Activated B cell treated with CpG ODN at 0.5 μM for 24 hours (primary cell): ENCODE measurements around the gene CNNM2. TPM values are rescaled to one million over a fixed set of nuclear protein-coding genes. Genes with fewer than 3 reads are reported as not detected.

Experiments
- ATAC-seq: fragments of 200-7000 bp; cut with Tn5 transposase; one replicate; pipeline ENCODE4 v1.10.0; 2021; ENCODE audit warnings: low read depth, mild to moderate bottlenecking, moderate library complexity
- CTCF ChIA-PET: fragments of 350-600 bp; sonication (Branson Sonifier 250); formaldehyde crosslinking; loops from one replicate; lab custom pipeline; 2021; ENCODE audit warnings: antibody characterized with exemption; lab: Charles Lee
- POLR2A ChIA-PET: fragments of 350-600 bp; sonication (Branson Sonifier 250); formaldehyde crosslinking; loops from one replicate; lab custom pipeline; 2021; ENCODE audit warnings: antibody characterized with exemption; lab: Charles Lee
- DNase-seq: peaks from one replicate; pipeline ENCODE4 v3.0.0; 2022
- H3K27ac Mint-ChIP-seq: one replicate; pipeline ENCODE4 v1.8.0; 2020; ENCODE audit warnings: mixed read lengths
- H3K27me3 Mint-ChIP-seq: one replicate; pipeline ENCODE4 v1.8.0; 2021; ENCODE audit warnings: mixed read lengths
- H3K36me3 Mint-ChIP-seq: one replicate; pipeline ENCODE4 v1.8.0; 2021; ENCODE audit warnings: low read depth, mixed read lengths
- H3K4me1 Mint-ChIP-seq: one replicate; pipeline ENCODE4 v1.8.0; 2021; ENCODE audit warnings: mixed read lengths
- H3K4me3 Mint-ChIP-seq: one replicate; pipeline ENCODE4 v1.8.0; 2020; ENCODE audit warnings: mild to moderate bottlenecking, mixed read lengths
- H3K9me3 Mint-ChIP-seq: one replicate; pipeline ENCODE4 v1.8.0; 2020; ENCODE audit warnings: mixed read lengths
- intact Hi-C: fragments of 100-400 bp; cut with micrococcal nuclease; formaldehyde crosslinking; loops from one replicate; pipeline ENCODE4 v1.15.1; 2024
- total RNA-seq: library from RNA; stranded (reverse); gene quantifications from 2 replicates; pipeline ENCODE4 v1.2.3, GENCODE V29; 2022
- TF ChIP-seq, protein P1 (sequence below): fragments of 200-600 bp; IDR thresholded peaks from one replicate; pipeline ENCODE4 v1.8.0; 2022; ENCODE audit warnings: antibody characterized with exemption, mild to moderate bottlenecking

The CNNM2 gene
- total RNA-seq, 1 donor from 2014 or later: 7.3 TPM

GRCh38 chr10:102894466-102895213 lies 23.5 kb upstream of the CNNM2 start:
- no peak overlapping the region for H3K4me3 Mint-ChIP-seq
- TF ChIP-seq, protein P1, sequence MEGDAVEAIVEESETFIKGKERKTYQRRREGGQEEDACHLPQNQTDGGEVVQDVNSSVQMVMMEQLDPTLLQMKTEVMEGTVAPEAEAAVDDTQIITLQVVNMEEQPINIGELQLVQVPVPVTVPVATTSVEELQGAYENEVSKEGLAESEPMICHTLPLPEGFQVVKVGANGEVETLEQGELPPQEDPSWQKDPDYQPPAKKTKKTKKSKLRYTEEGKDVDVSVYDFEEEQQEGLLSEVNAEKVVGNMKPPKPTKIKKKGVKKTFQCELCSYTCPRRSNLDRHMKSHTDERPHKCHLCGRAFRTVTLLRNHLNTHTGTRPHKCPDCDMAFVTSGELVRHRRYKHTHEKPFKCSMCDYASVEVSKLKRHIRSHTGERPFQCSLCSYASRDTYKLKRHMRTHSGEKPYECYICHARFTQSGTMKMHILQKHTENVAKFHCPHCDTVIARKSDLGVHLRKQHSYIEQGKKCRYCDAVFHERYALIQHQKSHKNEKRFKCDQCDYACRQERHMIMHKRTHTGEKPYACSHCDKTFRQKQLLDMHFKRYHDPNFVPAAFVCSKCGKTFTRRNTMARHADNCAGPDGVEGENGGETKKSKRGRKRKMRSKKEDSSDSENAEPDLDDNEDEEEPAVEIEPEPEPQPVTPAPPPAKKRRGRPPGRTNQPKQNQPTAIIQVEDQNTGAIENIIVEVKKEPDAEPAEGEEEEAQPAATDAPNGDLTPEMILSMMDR: no peak
- intact Hi-C loops: no loop called here
- H3K27ac Mint-ChIP-seq: no peak overlapping the region
- H3K27me3 Mint-ChIP-seq: no peaks in the 10 kb centered on the region
- DNase-seq (no peak), ATAC-seq (no peak)
- H3K4me1 Mint-ChIP-seq: no peaks in the 10 kb centered on the region
- no peaks in the 10 kb centered on the region for H3K36me3 Mint-ChIP-seq
- CTCF ChIA-PET: interaction anchor here (0.7 kb wide), 1 partner anchor 190 kb away, joined by 6 read pairs; no protein-coding TSS in a partner anchor
- POLR2A ChIA-PET: no interaction called here
- H3K9me3 Mint-ChIP-seq: no peaks in the 10 kb centered on the region

- no peaks in the 10 kb centered on the region for H3K36me3 Mint-ChIP-seq
- intact Hi-C loops: loop anchor here (2.0 kb wide), 1 partner anchor 147 kb away; no protein-coding TSS in a partner anchor
- TF ChIP-seq, protein P1: no peak
- ATAC-seq (no peak), DNase-seq (no peak)
- H3K27me3 Mint-ChIP-seq: no peaks in the 10 kb centered on the region
- ChIA-PET POLR2A (no interaction called here), CTCF (interaction anchor here (3.5 kb wide), 1 partner anchor 65 kb away, joined by 21 read pairs; the partner anchor contains the start of gene CYP17A1)
- H3K27ac Mint-ChIP-seq: no peak overlapping the region
- no peak overlapping the region for H3K4me3 Mint-ChIP-seq
- no peaks in the 10 kb centered on the region for H3K9me3 Mint-ChIP-seq
- H3K4me1 Mint-ChIP-seq: no peaks in the 10 kb centered on the region
These were observed 18.1 kb upstream of the CNNM2 start for GRCh38 chr10:102900006-102900405.

DNA sequence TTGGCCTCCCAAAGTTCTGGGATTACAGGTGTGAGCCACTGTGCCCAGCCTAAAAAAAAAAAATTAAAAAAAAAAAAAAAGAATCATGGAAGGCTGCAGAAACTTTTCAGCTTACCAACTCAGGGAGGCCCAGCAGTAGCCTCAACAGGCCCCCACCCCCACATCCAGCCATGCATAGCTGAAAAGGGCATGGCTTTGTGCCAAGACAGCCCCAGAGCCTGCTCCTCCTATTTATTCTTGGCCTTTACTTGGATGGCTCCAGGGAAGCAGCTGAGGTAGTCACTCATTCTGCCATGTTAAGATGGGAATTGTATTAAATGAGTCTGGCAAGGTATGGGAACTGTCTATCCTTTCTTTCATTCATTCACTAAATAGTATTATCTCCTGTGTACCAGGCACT lies 13.7 kb upstream of the CNNM2 start:
- DNase-seq (no peak), ATAC-seq (no peak)
- no peaks in the 10 kb centered on the region for H3K4me1 Mint-ChIP-seq
- intact Hi-C loops: no loop called here
- H3K36me3 Mint-ChIP-seq: no peaks in the 10 kb centered on the region
- no peak overlapping the region for H3K27ac Mint-ChIP-seq
- ChIA-PET CTCF (no interaction called here), POLR2A (interaction anchor here (0.7 kb wide), 1 partner anchor 452 kb away, joined by 3 read pairs; no protein-coding TSS in a partner anchor)
- TF ChIP-seq, protein P1: no peak
- no peaks in the 10 kb centered on the region for H3K9me3 Mint-ChIP-seq
- no peaks in the 10 kb centered on the region for H3K27me3 Mint-ChIP-seq
- no peak overlapping the region for H3K4me3 Mint-ChIP-seq

- intact Hi-C loops: no loop called here
- no peaks in the 10 kb centered on the region for H3K4me1 Mint-ChIP-seq
- ChIA-PET CTCF (no interaction called here), POLR2A (interaction anchor here (0.6 kb wide), 1 partner anchor 10 kb away, joined by 5 read pairs; no protein-coding TSS in a partner anchor)
- no peak overlapping the region for H3K4me3 Mint-ChIP-seq
- TF ChIP-seq, protein P1: no peak
- peaks cover 1% of the 10 kb centered on the region for H3K27me3 Mint-ChIP-seq
- ATAC-seq: no peak
- H3K9me3 Mint-ChIP-seq: no peaks in the 10 kb centered on the region
- H3K36me3 Mint-ChIP-seq: no peaks in the 10 kb centered on the region
- no peak for DNase-seq
- H3K27ac Mint-ChIP-seq: no peak overlapping the region
These were observed 11.6 kb upstream of the CNNM2 start for GRCh38 chr10:102906507-102906906.

- H3K27ac Mint-ChIP-seq: no peak overlapping the region
- intact Hi-C loops: loop anchor here (5.0 kb wide), 3 partner anchors 202 to 522 kb away; partner anchors contain the start of genes ARL3 and SFXN2
- peaks cover 15% of the 10 kb centered on the region for H3K27me3 Mint-ChIP-seq
- no peak for DNase-seq
- TF ChIP-seq, protein P1: no peak
- no peaks in the 10 kb centered on the region for H3K9me3 Mint-ChIP-seq
- no peak overlapping the region for H3K4me3 Mint-ChIP-seq
- H3K36me3 Mint-ChIP-seq: peaks cover 2% of the 10 kb centered on the region
- POLR2A ChIA-PET: no interaction called here
- CTCF ChIA-PET: interaction anchor here (6.7 kb wide), 1 partner anchor 330 kb away, joined by 84 read pairs; the partner anchor contains the start of gene RPEL1
- H3K4me1 Mint-ChIP-seq: peaks cover 17% of the 10 kb centered on the region
- no peak for ATAC-seq
These were observed 3.3 kb upstream of the CNNM2 start for GRCh38 chr10:102914781-102915180.
